Stimulated activated CD8-positive, alpha-beta memory T cell treated with anti-CD3 and anti-CD28 coated beads, Interleukin-15, amount 100 ng/mL, for 1 hour (primary cell): Measurements from ENCODE around the gene TUBGCP3.

Experiments used
- DNase-seq: peaks from one replicate; pipeline ENCODE4 v3.0.0-alpha.2; 2020; ENCODE audit warnings: low read depth

TUBGCP3 gene

DNA sequence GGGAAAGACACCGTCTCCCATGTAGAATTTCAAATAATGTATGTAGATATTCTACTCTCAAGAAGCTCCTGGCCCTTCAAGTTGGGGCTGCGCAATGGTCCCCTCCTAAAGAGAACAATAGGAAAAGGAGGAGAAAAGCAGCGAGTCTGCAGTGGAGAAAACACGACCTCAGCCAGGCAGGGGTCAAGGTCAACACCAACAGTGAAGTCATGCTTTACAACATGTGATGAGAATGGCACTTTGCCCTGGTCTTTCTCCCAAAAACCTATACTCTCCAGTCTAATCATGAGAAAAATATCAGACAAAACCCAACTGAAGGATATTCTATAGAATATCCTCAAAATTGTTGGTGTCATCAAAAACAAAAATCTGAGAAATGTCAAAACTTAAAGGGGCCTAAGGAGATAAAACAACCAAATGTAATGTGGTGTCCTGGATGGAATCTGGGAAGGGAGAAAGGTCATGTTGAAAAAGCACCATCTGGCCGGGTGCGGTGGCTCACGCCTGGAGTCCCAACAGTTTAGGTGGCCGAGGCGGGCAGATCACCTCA, 110.8 kb downstream of the TUBGCP3 start:
- DNase-seq, result no peak

DNA sequence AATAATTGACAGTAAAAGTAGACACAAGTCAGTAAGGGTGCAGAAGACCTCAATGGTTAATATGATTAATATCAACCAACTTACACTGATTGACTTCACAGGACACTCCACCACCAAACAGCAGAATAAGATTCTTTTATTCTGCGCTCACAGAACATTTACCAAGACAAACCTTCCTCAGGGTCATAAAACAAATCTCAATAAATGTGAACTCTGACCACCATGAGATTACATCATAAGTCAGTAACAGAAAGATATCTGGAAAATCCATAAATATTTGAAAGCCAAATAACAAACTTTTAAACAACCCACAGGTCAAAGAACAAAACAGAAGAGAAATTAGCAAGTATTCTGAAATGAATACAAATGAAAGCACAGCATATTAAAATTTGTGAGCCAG, 112.1 kb downstream of the TUBGCP3 start:
- DNase-seq, result no peak

DNA sequence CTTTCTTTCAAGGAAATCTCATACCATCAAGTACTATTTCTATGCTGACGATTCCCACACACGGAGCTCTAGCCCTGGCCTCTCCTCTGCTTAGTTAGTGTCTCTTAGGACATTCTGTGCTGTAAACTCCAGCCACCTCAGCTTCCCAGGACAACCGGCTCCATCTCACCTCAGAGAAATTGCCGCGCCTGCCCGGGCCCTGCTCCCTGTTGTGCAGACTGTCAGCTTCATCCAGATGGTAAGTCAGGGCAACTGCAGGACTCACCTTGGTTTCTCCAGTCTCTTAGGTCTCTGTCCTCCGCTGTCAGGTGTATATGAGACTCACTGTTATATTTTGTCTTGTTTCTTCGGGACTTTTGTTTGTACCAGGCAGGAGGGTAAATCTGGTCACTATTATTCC, 113.1 kb downstream of the TUBGCP3 start:
- DNase-seq, result no peak

DNA sequence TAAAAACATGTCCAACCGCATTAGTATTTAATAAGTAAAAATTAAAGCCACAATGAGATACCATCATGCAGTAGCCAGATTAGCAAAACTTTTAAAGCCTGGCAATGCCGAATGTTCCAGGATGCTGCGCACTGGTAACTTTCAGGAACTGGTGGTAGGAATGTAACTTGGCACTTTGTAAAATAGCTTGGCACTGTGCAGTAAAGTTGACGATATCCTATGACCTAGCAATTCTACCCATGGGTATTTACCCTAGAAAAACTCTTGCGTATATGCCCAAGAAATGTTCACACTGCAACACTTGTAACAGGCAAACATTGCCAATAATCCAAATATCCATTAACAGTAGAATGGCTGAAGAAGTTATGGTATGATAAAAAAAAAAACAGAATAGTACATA, 114.1 kb downstream of the TUBGCP3 start:
- no peak for DNase-seq

DNA sequence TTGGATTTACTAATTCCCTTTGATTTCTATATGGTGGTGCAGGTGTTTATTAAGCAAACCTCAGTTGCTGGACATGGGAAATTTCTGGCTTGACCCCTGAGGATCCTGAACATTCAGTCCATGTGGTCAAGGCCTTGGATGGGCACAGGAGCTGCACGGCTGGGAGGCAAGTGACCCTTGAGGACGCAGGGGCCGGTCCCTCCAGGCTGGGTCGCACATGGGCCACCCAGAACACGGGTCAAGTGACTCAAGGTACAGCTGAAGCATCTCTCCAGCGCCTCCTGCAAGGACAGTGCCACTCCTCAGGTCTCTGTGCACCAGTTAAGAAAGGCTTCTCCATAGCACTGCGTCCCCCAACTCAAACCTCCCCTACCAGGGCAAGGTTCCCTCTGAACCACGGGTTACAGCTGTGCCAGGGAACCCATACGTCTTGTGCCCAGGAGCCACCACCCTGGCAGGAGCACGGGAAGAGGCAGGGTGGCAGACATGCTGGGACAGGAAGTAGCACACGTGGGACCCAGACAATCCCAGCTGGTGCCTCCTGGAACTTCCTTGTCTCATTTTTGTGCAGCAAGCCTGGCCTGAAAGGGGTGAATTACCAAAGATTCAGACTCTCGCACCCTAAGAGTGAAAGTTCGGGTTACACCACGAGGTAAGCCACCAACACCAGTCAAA, 118.7 kb downstream of the TUBGCP3 start:
- DNase-seq, result no peak

DNA sequence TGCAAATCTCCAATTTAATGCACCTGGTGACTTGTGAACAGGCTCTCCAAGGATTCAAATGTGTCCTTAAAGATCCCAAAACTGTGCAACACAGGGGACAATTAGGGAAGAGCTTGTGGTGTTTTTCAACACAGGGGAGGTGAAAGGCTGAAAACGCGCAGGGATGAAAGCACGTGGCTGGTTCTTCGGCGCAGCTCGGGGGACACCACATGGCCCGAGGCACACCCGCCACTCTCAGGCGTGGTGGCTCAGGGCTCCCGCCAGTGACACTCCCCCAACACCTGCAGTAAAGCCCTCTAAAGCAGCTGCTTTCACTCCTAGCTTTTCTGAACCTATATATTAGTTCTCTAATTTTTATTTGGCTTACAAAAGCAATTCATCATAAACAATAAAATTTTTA, 119.9 kb downstream of the TUBGCP3 start:
- DNase-seq, result no peak

DNA sequence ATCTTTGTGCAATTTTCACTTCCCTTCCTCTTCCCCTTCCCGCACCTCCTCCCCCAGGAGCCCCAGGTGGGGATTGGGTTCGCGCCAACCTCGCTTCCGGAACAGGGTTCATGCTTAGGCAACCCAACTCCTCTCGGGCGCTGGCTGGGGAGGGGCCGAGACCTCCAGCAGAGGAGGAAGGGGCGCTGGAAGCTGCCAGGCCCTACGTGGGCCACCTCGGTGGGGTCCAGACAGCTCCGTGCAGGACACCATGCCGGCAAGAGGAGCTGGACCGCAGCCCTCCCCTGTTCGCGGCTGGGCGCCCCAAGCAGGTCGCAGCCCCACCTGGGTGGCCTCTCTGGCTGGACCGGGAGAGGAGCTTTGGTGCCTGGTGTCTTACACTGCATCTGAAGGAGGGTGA, 120.7 kb downstream of the TUBGCP3 start:
- DNase-seq, result no peak

DNA sequence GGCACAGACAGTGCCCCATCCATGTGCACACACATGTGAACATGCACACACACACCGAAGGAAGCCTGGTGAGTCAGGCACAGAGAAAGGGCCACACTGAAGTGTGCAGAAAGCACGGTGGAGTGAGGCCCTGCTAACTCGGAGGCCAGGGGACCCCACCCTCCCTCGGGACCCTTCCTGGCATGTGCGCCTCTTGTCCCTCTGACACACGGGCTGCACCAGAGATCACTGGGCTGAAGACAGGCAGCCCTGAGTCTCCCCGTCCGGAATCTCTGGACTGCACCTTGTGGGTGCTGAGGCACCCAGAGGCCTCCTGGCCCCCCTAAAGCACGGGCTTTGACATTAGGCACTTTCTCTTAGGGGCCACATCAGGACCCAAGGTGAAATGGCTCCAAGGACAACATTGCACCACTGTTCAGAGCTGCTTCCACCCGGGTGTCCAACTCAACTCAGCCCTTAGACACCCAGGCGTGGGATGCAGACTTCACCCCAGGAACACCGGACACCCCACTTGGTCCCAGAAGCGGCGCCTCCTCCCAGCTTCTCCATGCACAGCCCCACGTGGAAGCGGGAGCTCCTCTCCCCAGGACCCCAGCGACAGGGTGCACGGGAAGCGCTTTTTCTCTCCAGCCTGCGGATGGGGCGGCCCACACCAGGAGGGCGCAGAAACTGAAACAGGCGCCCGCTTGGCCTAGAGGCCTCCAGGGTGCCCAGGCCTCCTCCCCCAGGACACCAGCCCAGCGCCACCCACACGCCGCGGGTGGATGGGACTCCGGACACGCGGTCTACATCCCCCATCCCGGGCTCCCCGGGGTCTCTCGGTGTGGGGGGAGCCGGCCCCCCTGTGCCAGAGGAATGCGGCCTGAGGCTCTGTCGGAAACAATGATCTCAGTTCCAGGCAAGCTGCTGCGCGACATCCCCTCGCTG, 121.6 kb downstream of the TUBGCP3 start:
- no peak for DNase-seq

DNA sequence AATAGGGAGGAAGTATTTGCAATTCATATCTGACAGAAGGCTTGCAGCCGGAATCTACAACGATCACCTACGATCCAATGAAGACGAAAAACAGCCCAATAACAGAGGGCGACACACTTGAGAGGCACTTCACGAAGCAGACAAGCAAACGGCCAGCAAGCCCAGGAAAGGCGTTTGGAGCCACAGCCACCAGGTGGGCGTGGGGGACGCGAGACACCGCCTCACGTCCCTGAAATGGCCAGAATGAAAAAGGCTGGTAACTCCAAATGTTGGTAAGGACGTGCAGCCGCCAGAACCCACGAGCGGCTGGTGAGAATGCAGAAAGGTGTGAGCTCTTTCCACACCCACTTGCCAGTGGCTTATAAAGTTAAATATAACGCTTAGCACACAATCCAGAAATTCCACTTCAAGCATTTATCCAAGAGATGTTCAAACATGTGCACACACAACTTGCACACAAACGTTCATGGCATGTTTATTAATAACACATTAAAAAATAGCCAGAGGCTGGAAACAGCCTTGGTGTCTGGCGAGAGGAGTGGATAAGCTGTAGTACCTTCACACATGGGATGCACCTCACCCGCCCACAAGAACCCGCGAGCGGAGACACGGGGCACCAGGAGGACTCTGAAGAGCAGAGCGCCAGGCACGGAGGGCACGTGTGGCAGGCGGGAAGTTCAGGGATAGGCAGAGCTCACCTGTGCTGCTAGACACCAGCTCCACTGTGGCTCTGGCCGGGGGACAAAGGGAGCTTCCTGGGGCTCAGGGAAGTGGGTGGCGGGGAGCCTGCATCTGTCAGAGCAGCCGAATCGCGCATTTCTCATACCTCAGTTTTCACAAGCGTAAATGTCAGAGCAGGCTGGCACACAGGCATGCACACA, 122.5 kb downstream of the TUBGCP3 start:
- no peak for DNase-seq

DNA sequence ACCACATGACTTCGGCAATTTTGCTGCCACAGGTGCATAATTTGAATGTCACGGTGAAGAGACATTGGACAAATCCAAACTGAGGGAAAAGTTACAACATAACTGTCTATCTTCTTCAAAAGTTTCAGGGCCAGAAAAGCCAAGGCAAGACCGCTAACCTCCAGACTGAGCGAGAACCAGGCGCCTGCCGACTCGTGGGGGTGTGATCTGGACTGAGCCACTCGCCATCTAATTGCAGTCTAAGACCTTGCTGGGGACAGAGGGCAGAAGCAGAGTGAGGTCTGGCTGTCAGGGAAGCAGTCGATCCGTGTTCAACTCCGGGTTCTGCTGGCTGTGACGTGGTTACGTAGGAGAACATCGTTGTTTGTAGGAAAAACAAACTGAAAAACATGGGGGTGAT, 123.2 kb downstream of the TUBGCP3 start:
- no peak for DNase-seq

DNA sequence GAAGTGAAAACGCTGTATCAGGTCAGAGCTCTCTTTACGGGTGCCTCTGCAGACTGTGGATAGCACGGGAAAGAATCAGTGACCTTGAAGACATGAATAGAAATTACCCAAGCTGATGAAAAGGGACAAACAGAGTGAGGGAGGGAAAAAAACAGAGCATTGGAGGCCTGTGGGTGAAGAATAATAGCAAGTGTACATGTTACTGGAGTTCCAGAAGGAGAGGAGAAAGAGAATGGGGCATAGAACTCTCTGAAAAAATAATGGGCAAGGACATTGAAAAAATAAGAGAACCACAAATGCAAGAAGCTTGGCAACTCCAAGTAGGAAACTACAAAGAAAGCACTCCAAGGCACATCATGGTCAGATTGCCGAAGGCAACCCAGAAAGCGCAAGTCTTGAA, 125.5 kb downstream of the TUBGCP3 start:
- DNase-seq, result no peak

DNA sequence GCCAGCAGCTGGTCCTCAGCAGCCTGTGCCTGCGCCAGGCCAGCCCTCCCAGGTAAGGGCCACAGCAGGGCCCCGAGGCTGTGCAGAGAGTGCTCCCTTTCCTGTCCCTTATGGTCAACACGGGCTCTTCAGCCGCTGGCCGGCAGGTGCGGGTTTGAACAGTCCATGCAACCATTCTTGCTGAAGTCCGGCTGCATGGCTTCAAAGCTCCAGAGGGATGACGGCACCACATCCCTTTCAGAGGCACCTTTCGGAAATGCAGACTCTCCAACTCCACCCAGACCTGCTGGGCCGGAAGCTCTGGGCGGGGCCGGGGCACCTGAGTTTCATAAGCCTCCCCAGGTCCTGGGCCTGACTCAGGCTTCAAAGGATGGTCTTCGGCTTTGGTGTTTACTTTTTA, 130.5 kb downstream of the TUBGCP3 start:
- DNase-seq, result no peak

DNA sequence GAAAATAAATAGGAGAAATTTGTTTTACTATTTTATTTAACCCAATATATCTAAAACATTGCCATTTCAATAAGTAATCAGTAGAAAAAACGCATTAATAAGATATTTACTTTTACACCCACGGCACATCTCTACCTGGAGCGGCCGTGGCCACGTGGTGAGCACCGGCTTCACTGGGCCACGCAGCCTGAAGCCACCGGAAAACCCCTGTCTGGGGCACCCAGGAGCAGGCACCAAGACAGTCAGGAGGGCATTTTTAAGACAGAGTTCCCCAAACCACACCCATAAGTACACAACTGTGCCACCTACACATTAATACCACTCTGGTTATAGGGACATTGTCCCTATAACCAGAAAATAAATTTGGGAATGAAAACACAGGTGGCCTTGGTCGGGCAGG, 130.9 kb downstream of the TUBGCP3 start:
- no peak for DNase-seq

DNA sequence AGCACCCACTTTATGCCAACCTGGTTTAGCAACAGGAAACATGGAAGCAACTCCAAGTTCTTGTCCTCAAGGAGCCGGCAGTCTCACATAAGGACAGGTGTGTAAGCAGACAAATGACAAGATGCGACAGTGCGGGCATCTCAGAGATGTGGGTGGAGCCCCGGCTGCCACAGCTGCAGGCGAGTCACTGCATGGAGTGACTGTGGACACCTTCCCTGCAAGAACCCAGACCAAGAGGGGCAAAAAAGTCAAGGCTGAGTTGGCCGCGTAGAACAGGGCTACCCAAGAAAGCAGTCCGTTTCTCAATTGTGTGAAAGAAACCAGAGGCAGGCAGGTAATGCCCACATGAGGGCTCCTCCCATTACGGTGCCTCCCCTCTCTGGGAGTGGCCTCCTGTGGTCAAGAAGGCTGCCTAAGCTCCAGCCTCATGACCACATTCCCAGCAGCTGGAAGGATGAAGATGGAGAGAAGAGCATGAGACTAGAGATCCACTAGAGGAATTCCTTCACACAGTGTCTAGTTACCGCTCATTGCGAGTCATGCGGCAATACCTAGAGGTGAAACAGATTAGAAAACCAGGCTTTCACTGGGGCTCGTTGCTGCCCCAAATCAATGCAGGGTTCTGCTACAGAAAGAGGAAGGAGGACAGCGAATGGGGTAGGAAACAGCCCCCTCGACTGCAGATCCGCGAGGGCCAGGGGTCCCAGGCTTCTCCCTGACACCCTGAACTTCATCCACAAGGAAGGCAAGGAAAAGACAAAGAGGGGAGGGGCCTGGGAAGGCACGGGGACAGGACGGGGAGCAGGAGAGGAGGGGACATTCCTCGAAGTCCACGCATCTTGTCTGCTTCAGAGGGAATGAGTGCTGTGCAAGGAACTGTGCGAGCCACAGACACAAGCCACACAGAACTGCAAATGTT, 131.6 kb downstream of the TUBGCP3 start:
- DNase-seq, result no peak

DNA sequence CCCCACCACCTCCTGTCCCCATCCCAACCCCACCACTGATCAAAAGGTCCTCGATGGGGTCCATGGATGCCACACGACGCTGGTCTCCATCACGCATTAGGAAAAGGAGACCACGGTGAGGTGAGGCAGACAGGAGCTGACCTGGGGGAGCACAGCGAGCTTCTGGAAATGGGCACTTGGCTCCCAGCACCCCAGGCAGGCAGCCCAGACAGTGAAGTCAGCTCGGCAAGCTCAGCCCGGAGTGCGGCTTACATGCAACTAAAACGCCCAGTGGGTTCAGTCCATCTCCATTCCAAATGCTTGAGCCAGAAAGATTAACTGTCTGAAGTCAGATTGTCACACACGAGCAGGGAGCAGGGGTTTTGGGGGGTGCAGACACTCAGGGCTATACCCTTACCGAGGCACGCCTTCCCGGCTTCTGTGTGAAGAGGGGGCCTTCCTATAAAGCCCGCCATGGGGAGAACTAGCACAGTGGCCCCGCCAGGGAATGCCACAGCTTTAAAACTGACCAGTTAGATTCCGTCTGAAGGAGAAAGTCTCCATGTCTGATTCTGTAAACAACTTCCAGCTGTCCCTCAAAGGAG, 132.4 kb downstream of the TUBGCP3 start:
- no peak for DNase-seq

DNA sequence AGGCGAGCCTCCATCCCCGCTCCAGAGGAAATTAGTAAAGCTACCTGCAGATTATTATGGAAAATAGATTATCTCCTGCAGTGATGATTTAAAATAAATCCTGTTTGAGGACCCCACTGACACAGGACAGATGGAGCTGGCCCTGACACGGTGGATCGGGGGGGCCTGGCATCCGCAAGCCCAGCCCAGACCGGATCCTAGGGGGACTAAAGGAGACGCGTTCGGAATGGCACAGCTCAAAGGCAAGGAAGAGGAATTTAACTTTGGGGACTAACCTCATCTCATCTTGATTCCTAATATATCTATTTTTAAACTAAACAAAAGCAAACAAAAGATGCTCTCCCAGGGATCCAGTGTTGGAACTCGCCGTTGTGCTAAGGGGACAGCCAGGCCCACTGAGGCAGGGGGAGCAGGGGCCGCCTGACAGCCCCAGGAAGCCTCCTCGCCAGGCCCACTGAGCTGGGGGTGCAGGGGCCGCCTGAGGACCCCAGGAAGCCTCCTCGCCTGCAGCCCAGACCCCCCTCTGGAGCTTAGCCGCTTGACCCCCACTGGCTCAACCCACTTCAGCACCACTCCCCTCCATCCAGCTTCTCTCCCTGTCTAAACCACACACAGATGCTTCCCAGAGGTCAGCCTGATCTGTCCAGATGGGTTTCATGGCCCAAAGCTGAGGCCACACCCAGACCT, 133.2 kb downstream of the TUBGCP3 start:
- no peak for DNase-seq

DNA sequence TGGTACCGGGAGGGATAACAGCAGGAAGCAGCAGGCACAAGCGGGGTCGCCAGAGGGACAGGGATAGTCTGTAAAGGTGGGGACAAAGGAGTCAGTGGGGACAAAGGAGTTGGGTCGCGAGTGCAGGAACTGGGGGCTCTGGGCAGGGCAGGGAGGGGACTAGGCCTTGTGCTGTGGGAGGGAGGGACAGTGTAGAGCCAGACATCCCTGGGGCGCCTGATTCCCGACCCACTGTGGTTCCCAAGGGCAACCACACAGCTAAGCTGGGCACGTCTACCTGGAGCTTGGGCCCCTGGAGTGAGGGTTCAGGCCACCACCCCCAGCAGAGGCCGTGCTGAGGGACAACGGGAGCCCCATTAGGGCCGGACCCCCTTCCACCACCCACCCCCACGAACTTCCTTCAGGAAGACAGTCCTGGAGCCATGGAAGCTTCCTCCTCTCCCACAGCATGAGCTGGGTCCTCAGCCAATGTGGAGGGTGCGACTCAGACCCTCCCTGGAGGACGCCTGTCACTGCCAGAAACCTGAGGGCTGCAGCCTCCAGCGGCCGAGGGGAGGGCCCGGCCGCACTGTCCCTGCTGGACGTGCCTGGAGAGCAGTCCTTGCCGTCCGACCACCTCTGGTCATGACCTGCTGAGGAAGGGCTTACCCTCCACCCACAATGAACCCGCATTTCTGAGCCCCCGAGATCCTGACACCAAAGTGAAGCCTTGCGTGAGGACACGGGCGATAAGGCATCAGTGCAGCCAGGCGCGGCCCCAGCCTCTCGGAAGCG, 133.9 kb downstream of the TUBGCP3 start:
- DNase-seq, result no peak

DNA sequence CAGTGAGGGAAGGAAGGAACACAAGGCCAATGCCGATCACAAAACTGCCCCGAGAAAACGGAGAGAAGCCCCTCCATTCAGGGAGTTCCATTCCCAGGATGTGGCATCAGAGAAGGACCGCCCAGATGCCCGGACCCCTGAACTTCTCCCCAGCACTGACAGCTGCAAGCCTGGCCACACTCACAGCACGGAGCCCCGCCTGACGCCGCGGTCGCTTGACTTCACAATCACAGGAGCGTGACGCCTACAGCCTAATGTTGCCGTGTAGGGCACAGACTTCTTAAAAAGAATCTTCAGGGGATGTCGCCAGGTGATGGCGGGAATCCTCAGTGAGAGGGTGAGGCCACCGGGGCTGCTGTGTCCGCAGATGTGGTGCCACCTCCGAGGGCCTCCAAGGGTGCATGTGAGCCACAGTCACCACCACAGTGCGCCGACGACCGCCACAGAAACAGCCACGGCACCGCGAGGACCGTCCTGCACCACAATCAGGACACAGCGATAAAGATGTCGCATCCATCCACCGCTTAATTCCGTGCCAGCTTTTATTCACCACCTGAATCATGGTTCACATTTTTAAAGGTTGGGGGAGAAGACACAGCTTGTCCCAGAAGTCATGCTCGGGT, 134.6 kb downstream of the TUBGCP3 start:
- DNase-seq, result no peak
